Stimulated activated naive CD8-positive, alpha-beta T cell treated with anti-CD3 and anti-CD28 coated beads, Interleukin-15, Interleukin-2, amounts not matched to agents 100 ng/mL and 50 ng/mL, for 24 hours (primary cell): Measurements from ENCODE around the gene CALM3.

Source experiments
- H3K27ac Mint-ChIP-seq: one replicate; pipeline ENCODE4 v1.8.0; 2021; ENCODE audit warnings: mild to moderate bottlenecking, mixed read lengths
- H3K27me3 Mint-ChIP-seq: one replicate; pipeline ENCODE4 v1.8.0; 2021; ENCODE audit warnings: mixed read lengths
- H3K36me3 Mint-ChIP-seq: one replicate; pipeline ENCODE4 v1.8.0; 2021; ENCODE audit warnings: low read depth, mixed read lengths
- H3K4me1 Mint-ChIP-seq: one replicate; pipeline ENCODE4 v1.8.0; 2021; ENCODE audit warnings: low read depth, mixed read lengths
- H3K4me3 Mint-ChIP-seq: one replicate; pipeline ENCODE4 v1.8.0; 2021; ENCODE audit warnings: mild to moderate bottlenecking, mixed read lengths
- H3K9me3 Mint-ChIP-seq: one replicate; pipeline ENCODE4 v1.8.0; 2021; ENCODE audit warnings: mixed read lengths

CALM3 gene

GRCh38 chr19:46633130-46633529 is 32.0 kb downstream of the CALM3 start:
- H3K27me3 Mint-ChIP-seq = no peaks in the 10 kb centered on the region
- peak overlapping the region; percentile 84 for H3K4me3 Mint-ChIP-seq
- H3K27ac Mint-ChIP-seq = peak overlapping the region; percentile 41
- peaks cover 19% of the 10 kb centered on the region for H3K4me1 Mint-ChIP-seq
- H3K36me3 Mint-ChIP-seq = peaks cover 6% of the 10 kb centered on the region
- no peaks in the 10 kb centered on the region for H3K9me3 Mint-ChIP-seq

- peak overlapping the region; percentile 50 for H3K27ac Mint-ChIP-seq
- peak overlapping the region; percentile 84 for H3K4me3 Mint-ChIP-seq
- H3K4me1 Mint-ChIP-seq = peaks cover 17% of the 10 kb centered on the region
- H3K36me3 Mint-ChIP-seq = peaks cover 6% of the 10 kb centered on the region
- no peaks in the 10 kb centered on the region for H3K9me3 Mint-ChIP-seq
- no peaks in the 10 kb centered on the region for H3K27me3 Mint-ChIP-seq
Measured at GRCh38 chr19:46634045-46634655, 33.0 kb downstream of the CALM3 start.

GRCh38 chr19:46634656-46635218 is 33.6 kb downstream of the CALM3 start:
- H3K4me3 Mint-ChIP-seq = peak overlapping the region; percentile 77
- H3K36me3 Mint-ChIP-seq = peaks cover 6% of the 10 kb centered on the region
- H3K9me3 Mint-ChIP-seq = no peaks in the 10 kb centered on the region
- peaks cover 18% of the 10 kb centered on the region for H3K4me1 Mint-ChIP-seq
- H3K27ac Mint-ChIP-seq = no peak overlapping the region
- H3K27me3 Mint-ChIP-seq = no peaks in the 10 kb centered on the region

- peak within 1 kb of the TSS; percentile 77 for H3K4me3 Mint-ChIP-seq
- H3K27me3 Mint-ChIP-seq = peaks cover 3% of the 10 kb centered on the region
- no peaks in the 10 kb centered on the region for H3K9me3 Mint-ChIP-seq
- H3K4me1 Mint-ChIP-seq = peaks cover 24% of the 10 kb centered on the region
- peak within 1 kb of the TSS; percentile 69 for H3K27ac Mint-ChIP-seq
- peaks cover 6% of the 10 kb centered on the region for H3K36me3 Mint-ChIP-seq
Measured at GRCh38 chr19:46635920-46636761, 35.0 kb downstream of the CALM3 start, which contains the start of gene GNG8. GNG8 (minus strand) TSS chr19:46636202; CDS start chr19:46634682, 1,520 bp downstream.

GRCh38 chr19:46637224-46637623 is 36.1 kb downstream of the CALM3 start:
- Mint-ChIP-seq H3K36me3 (peaks cover 6% of the 10 kb centered on the region), H3K27me3 (peaks cover 3% of the 10 kb centered on the region), H3K27ac (no peak overlapping the region), H3K4me3 (no peak overlapping the region), H3K4me1 (peaks cover 24% of the 10 kb centered on the region), H3K9me3 (no peaks in the 10 kb centered on the region)

GRCh38 chr19:46639358-46640182 is 38.4 kb downstream of the CALM3 start:
- Mint-ChIP-seq H3K4me1 (peaks cover 12% of the 10 kb centered on the region), H3K9me3 (no peaks in the 10 kb centered on the region), H3K36me3 (no peaks in the 10 kb centered on the region), H3K4me3 (no peak overlapping the region), H3K27me3 (peaks cover 3% of the 10 kb centered on the region), H3K27ac (no peak overlapping the region)

- Mint-ChIP-seq H3K4me3 (peak overlapping the region; percentile 25), H3K9me3 (no peaks in the 10 kb centered on the region), H3K4me1 (peaks cover 8% of the 10 kb centered on the region), H3K36me3 (no peaks in the 10 kb centered on the region), H3K27me3 (peaks cover 6% of the 10 kb centered on the region), H3K27ac (no peak overlapping the region)
Measured at GRCh38 chr19:46640656-46641055, 39.5 kb downstream of the CALM3 start.

- H3K27me3 Mint-ChIP-seq = peaks cover 29% of the 10 kb centered on the region
- no peak overlapping the region for H3K27ac Mint-ChIP-seq
- no peak overlapping the region for H3K4me3 Mint-ChIP-seq
- H3K9me3 Mint-ChIP-seq = no peaks in the 10 kb centered on the region
- H3K36me3 Mint-ChIP-seq = peaks cover 6% of the 10 kb centered on the region
- peaks cover 14% of the 10 kb centered on the region for H3K4me1 Mint-ChIP-seq
Measured at GRCh38 chr19:46644720-46645119, 43.6 kb downstream of the CALM3 start.

- no peak overlapping the region for H3K4me3 Mint-ChIP-seq
- peaks cover 41% of the 10 kb centered on the region for H3K27me3 Mint-ChIP-seq
- H3K36me3 Mint-ChIP-seq = peaks cover 6% of the 10 kb centered on the region
- no peak overlapping the region for H3K27ac Mint-ChIP-seq
- no peaks in the 10 kb centered on the region for H3K9me3 Mint-ChIP-seq
- peaks cover 11% of the 10 kb centered on the region for H3K4me1 Mint-ChIP-seq
Measured at GRCh38 chr19:46646402-46646801, 45.3 kb downstream of the CALM3 start.

- H3K27me3 Mint-ChIP-seq = peaks cover 47% of the 10 kb centered on the region
- H3K27ac Mint-ChIP-seq = peak overlapping the region; percentile 75
- peaks cover 6% of the 10 kb centered on the region for H3K36me3 Mint-ChIP-seq
- no peaks in the 10 kb centered on the region for H3K9me3 Mint-ChIP-seq
- H3K4me1 Mint-ChIP-seq = peaks cover 11% of the 10 kb centered on the region
- H3K4me3 Mint-ChIP-seq = no peak overlapping the region
Measured at GRCh38 chr19:46648060-46648960, 47.2 kb downstream of the CALM3 start.

GRCh38 chr19:46648961-46649960 is 48.1 kb downstream of the CALM3 start:
- H3K27me3 Mint-ChIP-seq = peaks cover 50% of the 10 kb centered on the region
- H3K36me3 Mint-ChIP-seq = peaks cover 6% of the 10 kb centered on the region
- no peak overlapping the region for H3K4me3 Mint-ChIP-seq
- no peaks in the 10 kb centered on the region for H3K9me3 Mint-ChIP-seq
- peaks cover 11% of the 10 kb centered on the region for H3K4me1 Mint-ChIP-seq
- H3K27ac Mint-ChIP-seq = no peak overlapping the region

- no peak overlapping the region for H3K27ac Mint-ChIP-seq
- peaks cover 61% of the 10 kb centered on the region for H3K27me3 Mint-ChIP-seq
- peaks cover 11% of the 10 kb centered on the region for H3K4me1 Mint-ChIP-seq
- H3K36me3 Mint-ChIP-seq = peaks cover 6% of the 10 kb centered on the region
- peak overlapping the region; percentile 4 for H3K4me3 Mint-ChIP-seq
- no peaks in the 10 kb centered on the region for H3K9me3 Mint-ChIP-seq
Measured at GRCh38 chr19:46650445-46650844, 49.3 kb downstream of the CALM3 start.

GRCh38 chr19:46654621-46655152 is 53.6 kb downstream of the CALM3 start:
- Mint-ChIP-seq H3K27me3 (peaks cover 50% of the 10 kb centered on the region), H3K9me3 (no peaks in the 10 kb centered on the region), H3K36me3 (no peaks in the 10 kb centered on the region), H3K4me1 (peaks cover 12% of the 10 kb centered on the region), H3K27ac (no peak overlapping the region), H3K4me3 (no peak overlapping the region)
